Panc1 (cell line): ENCODE data around the gene TRIO. TPM values are rescaled to one million over a fixed set of nuclear protein-coding genes. Genes with fewer than 3 reads are reported as not detected.

Experiments used
- ATAC-seq: fragments of 200-7000 bp; cut with Tn5 transposase; 2 replicates; pipeline ENCODE4 v1.9.1; 2020; ENCODE audit warnings: mild to moderate bottlenecking, moderate library complexity
- BruUV-seq: library from RNA; stranded (reverse); fragments of 400-500 nt; replicated peaks from 2 replicates; lab custom pipeline; 2021; lab: Mats Ljungman, UMichigan
- CTCF ChIA-PET: fragments of 300-600 bp; sonication (Branson Sonifier 250); formaldehyde crosslinking; loops from one replicate; lab custom pipeline; 2022; ENCODE audit warnings: antibody characterized with exemption; lab: Charles Lee
- POLR2A ChIA-PET: fragments of 300-600 bp; sonication (Branson Sonifier 250); formaldehyde crosslinking; loops from one replicate; lab custom pipeline; 2022; ENCODE audit warnings: antibody characterized with exemption; lab: Charles Lee
- DNase-seq: peaks from one replicate; pipeline ENCODE4 v3.0.0-alpha.2; 2010; ENCODE audit warnings: low read depth, low spot score
- H3K27ac ChIP-seq: 2 replicates; pipeline ENCODE4 v1.5.1; 2011; ENCODE audit warnings: mild to moderate bottlenecking, low read length, inconsistent platforms
- H3K27me3 ChIP-seq: fragments of 200-500 bp; sonication (Bioruptor generic); 2 replicates; pipeline ENCODE4 v1.6.0; 2014; ENCODE audit warnings: low read length, inconsistent platforms; ENCODE audit not compliant: control insufficient read depth, insufficient read depth
- H3K36me3 ChIP-seq: fragments of 200-500 bp; sonication (Bioruptor generic); 2 replicates; pipeline ENCODE4 v1.5.1; 2014; ENCODE audit warnings: inconsistent platforms, mild to moderate bottlenecking, low read length, moderate library complexity; ENCODE audit not compliant: control insufficient read depth, insufficient read depth
- H3K4me1 ChIP-seq: 2 replicates; pipeline ENCODE4 v1.5.1; 2011; ENCODE audit warnings: inconsistent platforms, mild to moderate bottlenecking, low read length, moderate library complexity; ENCODE audit not compliant: control insufficient read depth, insufficient read depth
- H3K4me3 ChIP-seq, 2 experiments: 2 replicates each; pipeline ENCODE4 v1.5.1; 2011 to 2012; ENCODE audit warnings: low read depth in 2 of 2, low read length in 2 of 2, mild to moderate bottlenecking in 2 of 2, inconsistent platforms in 1 of 2, moderate library complexity in 1 of 2
- H3K9me3 ChIP-seq: fragments of 200-500 bp; sonication (Bioruptor generic); 2 replicates; pipeline ENCODE4 v1.5.1; 2014; ENCODE audit warnings: low read depth, mild to moderate bottlenecking, inconsistent platforms, low read length, moderate library complexity; ENCODE audit not compliant: control insufficient read depth, insufficient read depth
- POLR2AphosphoS5 ChIP-seq: IDR thresholded peaks from 2 replicates; pipeline ENCODE4 v1.6.1; 2012; ENCODE audit warnings: mild to moderate bottlenecking, low read depth, low read length, moderate library complexity
- SIN3A ChIP-seq: IDR thresholded peaks from 2 replicates; pipeline ENCODE4 v1.6.1; 2012; ENCODE audit warnings: low read depth, mild to moderate bottlenecking, low read length, moderate library complexity, borderline replicate concordance; ENCODE audit not compliant: insufficient read depth
- TCF7L2 ChIP-seq: IDR thresholded peaks from 2 replicates; pipeline ENCODE4 v1.6.1; 2011; ENCODE audit warnings: mild to moderate bottlenecking, low read depth, low read length, inconsistent platforms
- in situ Hi-C: cut with HindIII; loops from 2 replicates; pipeline ENCODE4 v1.10.0; 2016; ENCODE audit warnings: low sequenced_read_pairs, low pct_unique_long_range_greater_than_20kb
- intact Hi-C: fragments of 100-400 bp; cut with micrococcal nuclease; formaldehyde crosslinking; loops from one replicate; pipeline ENCODE4 v1.10.0; 2022; ENCODE audit not compliant: unreplicated experiment
- total RNA-seq: library from RNA; stranded (reverse); gene quantifications from one replicate; pipeline ENCODE4 v1.2.1, GENCODE V29; 2021; ENCODE audit not compliant: unreplicated experiment
- TF ChIP-seq, protein P1 (sequence below): fragments of 450-650 bp; IDR thresholded peaks from 2 replicates; pipeline ENCODE4 v1.5.1; 2017; ENCODE audit warnings: mild to moderate bottlenecking
- TF ChIP-seq, protein P2 (sequence below), 2 experiments: IDR thresholded peaks; 2 replicates each; pipeline ENCODE4 v1.6.1; 2011 to 2012; ENCODE audit warnings: low read depth in 2 of 2, control low read depth in 1 of 2, low read length in 1 of 2, mild to moderate bottlenecking in 1 of 2, moderate library complexity in 1 of 2; ENCODE audit not compliant: insufficient read depth in 1 of 2

The TRIO gene
- total RNA-seq, 1 experiment from 2014 or later = 349 TPM

DNA sequence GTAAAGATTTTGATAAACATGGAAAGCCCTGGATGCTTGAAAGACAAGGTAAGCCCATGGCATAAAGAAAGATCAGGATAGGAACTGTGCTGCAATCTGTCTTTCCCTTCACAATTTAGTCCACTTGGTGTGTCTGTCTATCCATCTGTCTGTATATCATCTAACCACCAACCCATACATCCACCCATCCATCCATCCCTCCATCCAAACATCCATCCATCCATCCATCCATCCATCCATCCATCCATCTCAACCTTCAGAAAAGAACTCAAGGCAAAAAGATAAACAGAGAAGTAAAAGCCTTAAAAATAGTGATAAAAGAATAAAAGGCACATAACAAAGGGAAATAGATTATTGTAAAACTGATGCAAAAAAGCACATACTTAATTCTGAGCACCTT lies 15.1 kb upstream of the TRIO start:
- Histone ChIP-seq H3K36me3 (no peaks in the 10 kb centered on the region), H3K27me3 (no peaks in the 10 kb centered on the region), H3K9me3 (no peaks in the 10 kb centered on the region), H3K27ac (no peak overlapping the region), H3K4me1 (no peaks in the 10 kb centered on the region), H3K4me3 (no peak overlapping the region)
- intact Hi-C loops (no loop called here), in situ Hi-C loops (no loop called here)
- BruUV-seq = no TSS peak
- TF ChIP-seq SIN3A (no peak), TCF7L2 (no peak), POLR2AphosphoS5 (no peak)
- TF ChIP-seq, protein P1, sequence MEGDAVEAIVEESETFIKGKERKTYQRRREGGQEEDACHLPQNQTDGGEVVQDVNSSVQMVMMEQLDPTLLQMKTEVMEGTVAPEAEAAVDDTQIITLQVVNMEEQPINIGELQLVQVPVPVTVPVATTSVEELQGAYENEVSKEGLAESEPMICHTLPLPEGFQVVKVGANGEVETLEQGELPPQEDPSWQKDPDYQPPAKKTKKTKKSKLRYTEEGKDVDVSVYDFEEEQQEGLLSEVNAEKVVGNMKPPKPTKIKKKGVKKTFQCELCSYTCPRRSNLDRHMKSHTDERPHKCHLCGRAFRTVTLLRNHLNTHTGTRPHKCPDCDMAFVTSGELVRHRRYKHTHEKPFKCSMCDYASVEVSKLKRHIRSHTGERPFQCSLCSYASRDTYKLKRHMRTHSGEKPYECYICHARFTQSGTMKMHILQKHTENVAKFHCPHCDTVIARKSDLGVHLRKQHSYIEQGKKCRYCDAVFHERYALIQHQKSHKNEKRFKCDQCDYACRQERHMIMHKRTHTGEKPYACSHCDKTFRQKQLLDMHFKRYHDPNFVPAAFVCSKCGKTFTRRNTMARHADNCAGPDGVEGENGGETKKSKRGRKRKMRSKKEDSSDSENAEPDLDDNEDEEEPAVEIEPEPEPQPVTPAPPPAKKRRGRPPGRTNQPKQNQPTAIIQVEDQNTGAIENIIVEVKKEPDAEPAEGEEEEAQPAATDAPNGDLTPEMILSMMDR = no peak
- TF ChIP-seq, protein P2, sequence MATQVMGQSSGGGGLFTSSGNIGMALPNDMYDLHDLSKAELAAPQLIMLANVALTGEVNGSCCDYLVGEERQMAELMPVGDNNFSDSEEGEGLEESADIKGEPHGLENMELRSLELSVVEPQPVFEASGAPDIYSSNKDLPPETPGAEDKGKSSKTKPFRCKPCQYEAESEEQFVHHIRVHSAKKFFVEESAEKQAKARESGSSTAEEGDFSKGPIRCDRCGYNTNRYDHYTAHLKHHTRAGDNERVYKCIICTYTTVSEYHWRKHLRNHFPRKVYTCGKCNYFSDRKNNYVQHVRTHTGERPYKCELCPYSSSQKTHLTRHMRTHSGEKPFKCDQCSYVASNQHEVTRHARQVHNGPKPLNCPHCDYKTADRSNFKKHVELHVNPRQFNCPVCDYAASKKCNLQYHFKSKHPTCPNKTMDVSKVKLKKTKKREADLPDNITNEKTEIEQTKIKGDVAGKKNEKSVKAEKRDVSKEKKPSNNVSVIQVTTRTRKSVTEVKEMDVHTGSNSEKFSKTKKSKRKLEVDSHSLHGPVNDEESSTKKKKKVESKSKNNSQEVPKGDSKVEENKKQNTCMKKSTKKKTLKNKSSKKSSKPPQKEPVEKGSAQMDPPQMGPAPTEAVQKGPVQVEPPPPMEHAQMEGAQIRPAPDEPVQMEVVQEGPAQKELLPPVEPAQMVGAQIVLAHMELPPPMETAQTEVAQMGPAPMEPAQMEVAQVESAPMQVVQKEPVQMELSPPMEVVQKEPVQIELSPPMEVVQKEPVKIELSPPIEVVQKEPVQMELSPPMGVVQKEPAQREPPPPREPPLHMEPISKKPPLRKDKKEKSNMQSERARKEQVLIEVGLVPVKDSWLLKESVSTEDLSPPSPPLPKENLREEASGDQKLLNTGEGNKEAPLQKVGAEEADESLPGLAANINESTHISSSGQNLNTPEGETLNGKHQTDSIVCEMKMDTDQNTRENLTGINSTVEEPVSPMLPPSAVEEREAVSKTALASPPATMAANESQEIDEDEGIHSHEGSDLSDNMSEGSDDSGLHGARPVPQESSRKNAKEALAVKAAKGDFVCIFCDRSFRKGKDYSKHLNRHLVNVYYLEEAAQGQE (IDR thresholded peaks at IDR 0.05; ENCODE audit: insufficient read depth in 1 of 2, low read depth in 2 of 2, low read length in 1 of 2) = no peak
- ATAC-seq (no peak), DNase-seq (no peak)
- POLR2A ChIA-PET = no interaction called here
- CTCF ChIA-PET = no interaction called here

DNA sequence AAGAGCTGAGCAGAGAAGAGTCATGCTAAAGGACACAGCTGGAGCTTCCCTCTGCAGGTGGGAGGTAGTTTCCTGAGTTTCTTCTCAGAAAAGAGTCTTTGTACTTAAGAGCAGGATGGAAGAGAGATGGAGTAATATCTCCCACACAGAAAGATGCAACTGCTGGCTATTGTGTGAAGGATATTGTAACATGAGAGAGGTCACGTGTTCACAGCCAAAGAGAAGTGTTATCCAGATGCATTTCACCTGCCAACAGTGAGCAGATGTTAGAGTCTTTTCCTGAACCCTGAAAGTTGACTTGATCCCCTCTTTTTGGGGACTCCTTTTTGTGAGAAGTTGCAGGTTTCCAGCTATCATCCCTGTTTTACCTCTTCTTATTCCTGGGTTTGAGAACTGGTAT lies 14.0 kb upstream of the TRIO start:
- intact Hi-C loops = no loop called here

More for the DNA sequence above, 14.0 kb upstream of the TRIO start:
- ChIA-PET POLR2A (no interaction called here), CTCF (no interaction called here)
- ATAC-seq (no peak), DNase-seq (no peak)
- TF ChIP-seq SIN3A (no peak), POLR2AphosphoS5 (no peak)
- TF ChIP-seq, protein P1 = no peak
- TF ChIP-seq, protein P2 (IDR thresholded peaks at IDR 0.05; ENCODE audit: insufficient read depth in 1 of 2, low read depth in 2 of 2, low read length in 1 of 2) = no peak
- no peak overlapping the region for H3K27ac ChIP-seq
- BruUV-seq = no TSS peak
- H3K4me1 ChIP-seq = no peaks in the 10 kb centered on the region
- H3K4me3 ChIP-seq = no peak overlapping the region
- in situ Hi-C loops = no loop called here
- no peaks in the 10 kb centered on the region for H3K36me3 ChIP-seq
- H3K9me3 ChIP-seq = no peaks in the 10 kb centered on the region
- H3K27me3 ChIP-seq = no peaks in the 10 kb centered on the region
